VCaP (cell line): ENCODE measurements around the gene TMEM229B.

Source experiments
- H3K27ac ChIP-seq: fragments of 450-650 bp; 2 replicates; pipeline ENCODE4 v1.5.1; 2017
- CTCF ChIP-seq: fragments of 450-650 bp; conservative IDR thresholded peaks from 2 replicates; pipeline ENCODE4 v1.5.1; 2017; ENCODE audit warnings: mild to moderate bottlenecking, moderate library complexity

The TMEM229B gene

GRCh38 chr14:67474366-67474765 lies 14.2 kb downstream of the TMEM229B start:
- no peak overlapping the region for H3K27ac ChIP-seq
- no peak for TF ChIP-seq CTCF

GRCh38 chr14:67473290-67474082 lies 15.0 kb downstream of the TMEM229B start:
- no peak overlapping the region for H3K27ac ChIP-seq
- no peak for TF ChIP-seq CTCF

GRCh38 chr14:67472726-67473125 lies 15.8 kb downstream of the TMEM229B start:
- no peak for TF ChIP-seq CTCF
- H3K27ac ChIP-seq = no peak overlapping the region

GRCh38 chr14:67469954-67470353 lies 18.6 kb downstream of the TMEM229B start:
- no peak overlapping the region for H3K27ac ChIP-seq
- TF ChIP-seq CTCF = no peak

- H3K27ac ChIP-seq = no peak overlapping the region
- no peak for TF ChIP-seq CTCF
Measured at GRCh38 chr14:67468378-67468730, 20.2 kb downstream of the TMEM229B start.

- no peak for TF ChIP-seq CTCF
- no peak overlapping the region for H3K27ac ChIP-seq
Measured at GRCh38 chr14:67467134-67467533, 21.4 kb downstream of the TMEM229B start.

GRCh38 chr14:67464879-67465278 lies 23.6 kb downstream of the TMEM229B start:
- no peak overlapping the region for H3K27ac ChIP-seq
- no peak for TF ChIP-seq CTCF
